ENCODE data around the gene GPR157. TPM values are rescaled to one million over a fixed set of nuclear protein-coding genes. Genes with fewer than 3 reads are reported as not detected.
A peak's percentile ranks its signal among the peaks of the same experiment; 100 is the strongest.

GPR157 gene
- total RNA-seq, 1 experiment from 2014 or later, result 4.7 TPM

DNA sequence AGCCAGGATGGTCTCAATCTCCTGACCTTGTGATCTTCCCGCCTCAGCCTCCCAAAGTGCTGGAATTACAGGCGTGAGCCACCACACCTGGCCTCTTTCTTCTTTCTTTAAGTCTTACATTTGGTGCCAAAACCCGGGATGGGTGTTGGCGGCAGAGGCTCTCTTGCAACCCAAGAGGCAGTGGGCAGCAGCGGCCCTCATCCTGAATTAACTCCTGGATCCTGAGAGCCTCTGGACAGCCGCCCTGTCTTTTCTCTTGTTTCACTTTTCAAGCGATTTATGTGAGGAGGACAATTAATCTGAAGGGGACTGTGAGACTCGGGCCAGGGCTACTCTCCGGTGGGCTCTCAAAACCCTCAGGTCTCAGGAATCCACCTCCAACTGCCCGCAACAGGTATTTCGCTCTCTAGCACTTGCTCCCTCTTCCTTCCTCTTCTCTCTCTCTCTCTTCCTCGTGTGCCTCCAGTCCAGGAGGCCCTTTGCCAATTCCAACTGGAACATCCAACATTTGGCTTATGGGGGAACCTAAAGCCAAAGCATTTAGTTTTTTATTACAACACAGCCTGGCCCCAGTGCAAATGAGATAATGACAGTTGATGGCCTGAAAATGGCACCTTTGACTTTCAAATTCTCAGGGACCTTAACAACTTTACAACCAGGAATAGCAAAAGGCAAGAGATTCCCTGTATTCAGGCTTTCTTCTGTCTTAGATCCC is 41.3 kb downstream of the GPR157 start:
- no peak for DNase-seq (ENCODE audit: low read depth)

DNA sequence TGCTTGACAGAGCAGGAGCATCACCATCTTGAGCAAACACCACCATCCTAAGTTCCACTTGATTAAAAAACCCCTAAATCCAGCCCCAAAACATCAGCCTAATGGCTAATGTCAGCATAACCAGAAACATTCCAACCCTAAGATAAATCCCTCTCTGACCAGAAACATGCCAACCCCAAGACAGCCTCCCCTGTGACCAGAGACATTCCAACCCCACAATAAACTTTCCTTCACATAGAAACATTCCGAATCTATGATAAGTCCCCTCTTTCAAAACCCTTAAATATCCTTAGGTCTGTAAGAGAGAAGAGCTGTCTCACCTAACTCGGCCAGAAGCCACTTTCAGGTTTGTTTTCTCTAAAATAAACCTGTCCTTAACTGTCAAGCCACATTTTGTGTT is 42.1 kb downstream of the GPR157 start:
- DNase-seq (ENCODE audit: low read depth), result peak; percentile 49

DNA sequence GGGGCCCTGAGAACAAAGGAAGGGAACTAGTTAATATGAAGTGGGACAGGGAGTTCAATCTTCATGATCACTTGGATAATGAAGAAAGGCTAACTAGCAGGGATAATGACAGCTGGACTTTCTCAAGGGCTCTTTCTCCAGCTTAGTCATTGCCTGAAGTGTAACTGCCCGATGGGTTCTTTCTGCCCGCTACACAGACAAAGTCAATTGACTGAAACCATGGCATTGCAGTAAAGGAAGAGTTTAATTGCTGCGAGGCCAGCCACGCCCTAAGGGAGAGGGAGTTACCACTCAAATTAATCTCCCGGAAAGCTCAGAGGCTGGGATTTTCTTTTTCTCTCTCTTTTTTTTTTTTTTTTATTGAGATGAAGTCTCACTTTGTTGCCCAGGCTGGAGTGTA is 42.9 kb downstream of the GPR157 start:
- peak; percentile 90 for DNase-seq (ENCODE audit: low read depth)

DNA sequence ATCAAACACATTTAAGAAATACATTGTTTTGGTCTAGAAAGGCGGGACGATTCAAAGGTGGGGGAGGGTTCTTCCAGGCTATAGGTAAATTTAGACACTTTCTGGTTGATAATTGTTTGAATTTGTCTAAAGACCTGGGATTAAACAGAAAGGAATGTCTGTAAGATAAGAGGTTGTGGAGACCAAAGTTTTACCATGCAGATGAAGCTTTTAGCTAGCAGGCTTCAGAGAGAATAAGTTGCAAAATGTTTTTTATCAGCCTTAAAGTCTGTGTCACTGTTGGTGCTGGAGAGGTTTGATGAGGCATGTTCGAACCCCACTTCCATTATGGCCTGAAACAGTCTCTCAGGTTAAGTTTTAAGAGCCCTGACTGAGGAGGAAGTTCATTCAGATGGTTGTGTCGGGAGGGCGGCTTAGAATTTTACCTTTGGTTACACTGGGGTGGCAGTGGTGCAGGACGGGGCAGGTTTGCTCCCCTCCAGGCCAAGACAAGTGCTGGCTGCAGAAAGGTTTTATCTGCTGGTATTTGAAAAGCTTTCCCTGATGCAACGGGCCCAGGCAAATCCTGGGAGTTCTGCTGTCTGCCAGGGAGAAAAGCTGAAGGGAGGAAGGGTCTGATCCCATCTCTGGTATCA is 43.5 kb downstream of the GPR157 start:
- no peak for DNase-seq (ENCODE audit: low read depth)

DNA sequence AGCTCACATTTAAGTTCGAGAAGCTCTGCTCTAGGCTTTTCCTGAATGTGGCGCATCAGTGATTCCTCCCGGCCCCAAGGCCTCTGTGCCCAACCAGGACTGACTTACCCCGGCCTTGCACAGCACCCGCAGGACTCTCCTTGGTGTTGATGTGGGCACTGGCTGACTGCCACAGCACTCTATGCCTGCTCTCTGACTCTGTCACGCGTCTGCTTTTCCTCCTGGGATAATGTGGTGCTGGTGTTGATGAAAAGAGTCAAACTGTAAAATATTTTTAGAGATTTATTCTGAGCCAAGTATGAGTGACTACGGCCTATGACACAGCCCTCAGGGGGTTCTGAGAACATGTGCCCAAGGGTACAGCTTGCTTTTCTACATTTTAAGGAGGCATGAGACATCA is 44.0 kb downstream of the GPR157 start:
- DNase-seq (ENCODE audit: low read depth), result peak; percentile 92

GRCh38 chr1:9081473-9081872 is 47.4 kb downstream of the GPR157 start:
- no peak for DNase-seq (ENCODE audit: low read depth)

GRCh38 chr1:9080705-9081291 is 48.1 kb downstream of the GPR157 start:
- peak; percentile 91 for DNase-seq (ENCODE audit: low read depth)

- no peak for DNase-seq (ENCODE audit: low read depth)
These were observed 48.8 kb downstream of the GPR157 start for GRCh38 chr1:9079988-9080704.

DNA sequence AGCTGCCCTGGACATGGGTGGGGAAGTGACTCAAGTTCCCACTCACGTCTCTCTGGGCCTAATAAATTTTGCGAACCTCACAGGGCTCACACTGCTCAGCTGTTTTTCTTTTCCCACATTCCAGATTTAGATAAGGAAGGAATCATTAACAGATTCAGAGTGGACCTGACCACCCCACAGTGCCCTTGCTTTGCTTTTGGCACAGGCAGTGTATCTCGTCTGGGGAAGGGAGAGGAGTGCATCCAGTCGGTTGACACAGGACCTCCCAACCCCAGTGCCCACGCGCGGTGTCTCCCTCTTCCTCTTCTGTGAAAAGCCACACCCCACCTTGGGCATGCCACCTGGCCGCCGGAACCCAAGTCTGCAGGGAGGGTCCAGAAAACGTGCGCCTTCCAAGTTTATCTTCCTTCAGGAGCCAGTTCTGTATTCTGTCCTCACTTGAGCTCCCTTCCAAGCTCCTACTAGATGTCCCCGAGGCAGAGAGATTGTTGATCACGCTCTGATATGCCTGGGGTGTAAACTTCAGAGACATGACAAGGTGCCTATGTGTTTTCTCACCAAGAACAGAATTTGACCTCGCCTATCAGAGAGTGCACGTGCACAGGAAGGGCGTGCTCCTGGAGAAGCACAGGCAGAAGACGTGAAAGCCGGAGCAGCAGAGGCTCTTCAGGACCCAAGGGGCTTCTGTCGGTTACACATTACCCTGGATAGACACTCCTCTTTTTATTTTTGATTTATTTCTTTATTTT is 50.0 kb downstream of the GPR157 start:
- peak; percentile 74 for DNase-seq (ENCODE audit: low read depth)

- peak; percentile 100 for DNase-seq (ENCODE audit: low read depth)
These were observed 50.7 kb downstream of the GPR157 start for GRCh38 chr1:9078015-9078751.

DNA sequence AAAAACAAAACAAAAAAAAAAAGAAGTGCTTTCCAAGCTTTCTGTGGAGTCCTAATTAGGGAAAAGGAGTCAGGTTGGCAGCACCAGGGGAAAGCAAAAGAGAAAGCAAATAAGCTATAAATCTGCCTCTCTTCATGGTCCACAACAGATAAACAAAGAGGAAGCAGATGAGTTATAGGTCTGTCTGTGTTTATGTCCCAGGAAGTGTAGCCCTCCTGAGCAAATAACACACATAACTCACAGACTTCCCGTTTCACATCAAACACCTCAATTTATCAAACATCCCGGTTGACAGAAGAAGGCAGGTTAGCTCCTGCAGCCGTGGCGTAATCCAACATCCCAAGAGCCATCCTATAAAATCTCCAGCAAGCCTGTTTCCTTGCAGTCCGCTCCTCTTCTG is 53.9 kb downstream of the GPR157 start:
- peak; percentile 57 for DNase-seq (ENCODE audit: low read depth)

GRCh38 chr1:9073143-9073542 is 55.8 kb downstream of the GPR157 start:
- no peak for DNase-seq (ENCODE audit: low read depth)

DNA sequence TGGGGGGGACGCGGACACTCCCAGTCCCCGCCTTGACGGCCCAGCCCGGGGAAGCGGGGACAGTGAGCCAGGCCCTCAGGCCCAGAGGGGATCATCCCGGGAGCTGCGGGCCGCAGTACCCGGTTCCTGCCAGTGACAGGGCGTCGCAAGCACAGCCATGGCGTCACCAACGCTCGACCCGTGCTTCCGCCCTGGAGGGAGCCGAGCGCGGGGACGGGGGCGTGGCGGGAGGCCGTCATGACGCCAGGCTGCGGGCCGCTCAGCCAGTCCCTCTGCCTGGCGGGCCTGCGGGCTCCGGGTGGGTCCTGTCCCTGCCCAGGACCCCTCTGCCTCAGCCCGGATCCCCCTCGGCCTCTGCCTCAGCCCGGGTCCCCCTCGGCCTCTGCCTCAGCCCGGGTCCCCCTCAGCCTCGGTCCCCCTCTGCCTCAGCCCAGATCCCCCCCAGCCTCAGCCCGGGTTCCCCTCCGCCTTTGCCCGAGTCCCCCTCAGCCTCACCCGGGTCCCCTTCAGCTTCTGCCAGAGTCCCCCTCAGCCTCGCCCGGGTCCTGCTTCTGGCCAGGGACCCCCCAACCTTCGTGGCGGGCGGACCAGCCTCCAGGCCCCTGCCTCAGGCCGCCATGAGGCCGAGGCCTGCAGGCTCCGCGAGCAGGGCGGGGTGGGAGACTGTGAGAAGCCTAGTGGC is 57.2 kb downstream of the GPR157 start:
- DNase-seq (ENCODE audit: low read depth), result no peak

DNA sequence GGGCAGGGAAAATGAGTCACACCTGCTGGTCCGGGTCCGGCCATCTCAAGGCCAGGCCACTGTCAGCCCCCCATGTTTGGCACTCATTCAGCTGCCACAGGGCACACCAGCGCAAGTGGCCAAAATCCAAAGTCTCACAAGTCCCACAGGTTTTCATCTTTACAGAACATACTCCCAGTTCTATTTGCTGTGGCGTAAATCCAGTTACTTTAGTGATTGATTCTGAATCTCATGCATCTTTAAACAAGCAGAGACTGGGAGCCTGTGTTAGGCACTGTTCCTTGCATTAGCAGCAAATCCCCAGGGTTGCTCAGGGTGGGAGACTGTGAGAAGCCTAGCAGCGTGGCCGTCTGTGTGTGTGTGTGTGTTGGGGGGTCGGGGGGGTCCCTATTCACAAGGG is 58.4 kb downstream of the GPR157 start:
- DNase-seq (ENCODE audit: low read depth), result no peak

GRCh38 chr1:9069326-9070100 is 59.4 kb downstream of the GPR157 start, which contains the start of gene SLC2A5:
Gene SLC2A5 (minus strand): TSS chr1:9069635. CDS start chr1:9069536, 99 bp downstream.
- DNase-seq (ENCODE audit: low read depth), result no peak

DNA sequence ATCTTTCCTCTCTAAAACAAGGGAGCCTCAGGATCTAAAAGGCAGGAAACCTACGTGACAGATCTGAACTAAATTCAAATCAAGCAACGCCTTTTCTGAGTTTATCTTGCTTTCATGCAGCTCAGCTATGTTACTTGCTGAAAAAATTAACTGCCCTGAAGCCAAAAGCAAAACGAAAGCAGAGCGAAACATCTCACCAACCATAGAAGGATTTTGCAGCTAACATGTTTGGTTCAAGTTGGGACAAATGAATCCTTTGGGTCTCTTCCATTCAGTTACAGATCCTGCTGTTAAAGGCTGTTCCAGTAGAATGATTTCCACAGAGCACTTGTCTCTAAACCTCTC is 59.9 kb downstream of the GPR157 start:
- DNase-seq (ENCODE audit: low read depth), result peak; percentile 54

DNA sequence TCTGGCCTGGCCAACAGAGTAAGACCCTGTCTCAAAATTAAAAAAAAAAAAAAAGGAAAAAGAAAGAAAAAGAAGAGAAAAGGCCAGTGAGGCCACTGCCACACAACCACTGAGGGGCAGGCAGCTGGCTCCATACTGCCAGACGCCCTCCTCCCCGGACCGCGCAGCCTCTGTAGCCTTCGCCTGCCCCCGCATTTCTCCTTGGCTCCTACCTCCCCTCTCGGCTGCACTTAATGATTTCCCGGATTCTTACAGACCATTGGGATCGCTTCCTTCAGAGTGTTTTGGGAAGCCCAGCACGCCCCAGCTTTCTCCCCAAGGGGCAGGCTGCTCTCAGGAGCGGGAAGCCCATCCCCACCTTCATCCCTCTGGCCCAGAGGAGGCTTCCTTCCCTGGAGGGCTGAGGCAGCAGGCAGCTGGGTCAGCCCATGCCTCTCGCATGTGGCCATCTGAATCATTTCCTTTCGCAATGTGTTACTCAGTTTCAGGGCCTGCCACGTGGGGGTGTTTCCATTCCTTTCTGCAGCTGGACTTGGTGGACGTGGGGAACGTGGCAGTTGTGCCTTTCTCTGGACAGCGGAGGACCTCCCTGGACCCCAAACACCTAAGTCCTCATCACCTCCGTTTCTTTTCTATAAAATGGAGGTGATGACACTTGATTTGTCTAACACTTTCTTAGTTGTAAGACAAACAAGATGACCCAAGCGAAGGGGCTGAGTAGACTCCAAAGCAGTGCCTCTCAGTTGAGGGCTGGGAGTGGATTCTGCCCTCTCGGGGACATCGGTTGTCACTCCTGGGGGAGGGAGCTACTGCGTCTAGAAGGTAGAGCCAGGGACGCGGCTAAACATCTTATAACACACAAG is 61.7 kb downstream of the GPR157 start:
- DNase-seq (ENCODE audit: low read depth), result peak; percentile 94

DNA sequence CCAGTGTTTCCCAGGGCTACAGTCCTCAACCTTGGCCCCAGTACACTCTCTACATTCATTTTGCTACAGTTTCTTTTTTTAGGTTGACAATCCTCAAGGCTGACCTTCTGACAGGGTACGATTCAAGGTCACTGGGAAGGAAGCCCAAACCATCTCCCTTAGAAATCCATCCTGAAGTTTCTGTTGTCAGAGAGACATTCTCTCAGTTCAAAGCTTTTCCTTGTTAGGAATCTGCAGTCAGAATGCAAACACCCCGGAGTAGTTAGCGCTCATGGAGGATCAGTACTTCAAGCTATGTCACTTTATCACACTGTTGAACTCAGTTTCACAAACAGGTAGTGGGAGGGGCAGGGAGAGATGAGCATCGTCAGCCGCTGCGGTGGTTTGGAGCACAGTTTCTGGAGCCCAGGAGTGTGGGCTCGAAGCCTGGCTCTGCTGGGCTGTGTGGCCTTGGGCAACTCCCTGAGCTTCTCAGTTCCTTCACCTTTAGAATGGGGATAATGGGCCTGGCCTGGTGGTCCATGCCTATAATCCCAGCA is 63.6 kb downstream of the GPR157 start:
- DNase-seq (ENCODE audit: low read depth), result no peak
